A549 (cell line): Measurements from ENCODE around the gene ANKRD33B.

Experiments used
- CEBPB ChIP-seq, 2 experiments: fragments of >200 bp in 1 of 2; sonication (Bioruptor Twin) in 1 of 2; formaldehyde crosslinking in 1 of 2; IDR thresholded peaks; 2 replicates each; pipeline ENCODE4 v1.6.1; 2012 to 2016
- EP300 ChIP-seq, 2 experiments: fragments of >200 bp; sonication (Bioruptor Twin); formaldehyde crosslinking; IDR thresholded peaks; 2 replicates in 1 of 2; 3 replicates in 1 of 2; pipeline ENCODE4 v1.6.1; 2016 to 2017
- GATA3 ChIP-seq: IDR thresholded peaks from 2 replicates; pipeline ENCODE4 v1.6.1; 2012; ENCODE audit warnings: borderline replicate concordance
- JUN ChIP-seq, 2 experiments: fragments of >200 bp; sonication (Bioruptor Twin); formaldehyde crosslinking; IDR thresholded peaks; 2 replicates in 1 of 2; 3 replicates in 1 of 2; pipeline ENCODE4 v1.6.1; 2016 to 2017
- MAFK ChIP-seq: fragments of 450-650 bp; IDR thresholded peaks from 2 replicates; pipeline ENCODE4 v1.6.1; 2014; ENCODE audit not compliant: partially characterized antibody
- RCOR1 ChIP-seq: fragments of 150-350 bp; IDR thresholded peaks from 2 replicates; pipeline ENCODE4 v1.6.1; 2014; ENCODE audit warnings: antibody characterized with exemption, low read length, low read depth
- TF ChIP-seq, protein P1 (sequence below): IDR thresholded peaks from 2 replicates; pipeline ENCODE4 v1.6.1; 2012; ENCODE audit warnings: low read depth, borderline replicate concordance
- TF ChIP-seq, protein P2 (sequence below): fragments of >200 bp; sonication (Bioruptor Twin); formaldehyde crosslinking; IDR thresholded peaks from 3 replicates; pipeline ENCODE4 v1.5.1; 2016
- TF ChIP-seq, protein P3 (sequence below): fragments of >200 bp; sonication (Bioruptor Twin); formaldehyde crosslinking; IDR thresholded peaks from 3 replicates; pipeline ENCODE4 v1.6.1; 2016

DNA sequence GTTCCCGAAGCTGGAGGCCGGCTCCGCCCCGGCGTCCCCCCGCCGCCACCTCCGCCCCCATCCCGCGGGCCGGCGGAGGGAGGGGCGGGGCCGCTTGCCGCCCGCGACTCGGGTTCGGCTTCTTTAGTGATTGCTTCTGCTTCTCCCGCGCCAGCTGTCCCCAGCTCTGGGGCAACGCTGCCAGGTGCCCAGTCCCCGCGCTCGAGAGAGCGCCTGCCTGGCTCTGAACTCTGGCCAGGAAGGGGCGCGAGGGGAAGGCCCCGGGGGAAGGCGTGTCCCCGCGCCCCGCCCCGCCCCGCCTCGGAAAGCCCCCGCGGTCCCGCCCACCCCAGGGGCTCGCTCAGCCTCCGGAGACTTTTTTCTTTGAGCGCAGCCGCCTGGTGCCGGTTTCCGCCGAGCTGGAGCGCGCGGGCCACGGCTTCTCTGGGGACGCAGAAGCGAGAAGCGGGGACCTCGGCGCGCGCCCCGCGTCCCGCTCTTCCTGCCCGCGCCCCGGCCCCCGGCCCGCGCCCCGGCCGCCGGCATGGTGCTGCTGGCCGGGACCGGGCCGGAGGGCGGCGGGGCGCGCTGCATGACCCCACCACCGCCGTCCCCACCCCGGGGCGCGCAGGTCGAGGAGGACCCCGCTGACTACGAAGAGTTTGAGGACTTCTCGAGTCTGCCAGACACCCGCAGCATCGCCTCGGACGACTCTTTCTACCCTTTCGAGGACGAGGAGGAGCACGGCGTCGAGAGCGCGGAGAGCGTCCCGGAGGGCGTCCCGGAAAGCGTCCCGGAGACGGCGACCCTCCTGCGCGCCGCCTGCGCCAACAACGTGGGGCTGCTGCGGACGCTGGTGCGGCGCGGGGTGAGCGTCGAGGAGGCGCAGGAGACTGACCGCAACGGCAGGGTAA is at the start of gene ANKRD33B:
- TF ChIP-seq, protein P1, sequence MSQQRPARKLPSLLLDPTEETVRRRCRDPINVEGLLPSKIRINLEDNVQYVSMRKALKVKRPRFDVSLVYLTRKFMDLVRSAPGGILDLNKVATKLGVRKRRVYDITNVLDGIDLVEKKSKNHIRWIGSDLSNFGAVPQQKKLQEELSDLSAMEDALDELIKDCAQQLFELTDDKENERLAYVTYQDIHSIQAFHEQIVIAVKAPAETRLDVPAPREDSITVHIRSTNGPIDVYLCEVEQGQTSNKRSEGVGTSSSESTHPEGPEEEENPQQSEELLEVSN: no peak
- no peak for TF ChIP-seq EP300 (IDR thresholded peaks at IDR 0.05)
- TF ChIP-seq RCOR1: no peak
- TF ChIP-seq GATA3: no peak; the same call in 1 of the 2 replicates
- TF ChIP-seq, protein P2, sequence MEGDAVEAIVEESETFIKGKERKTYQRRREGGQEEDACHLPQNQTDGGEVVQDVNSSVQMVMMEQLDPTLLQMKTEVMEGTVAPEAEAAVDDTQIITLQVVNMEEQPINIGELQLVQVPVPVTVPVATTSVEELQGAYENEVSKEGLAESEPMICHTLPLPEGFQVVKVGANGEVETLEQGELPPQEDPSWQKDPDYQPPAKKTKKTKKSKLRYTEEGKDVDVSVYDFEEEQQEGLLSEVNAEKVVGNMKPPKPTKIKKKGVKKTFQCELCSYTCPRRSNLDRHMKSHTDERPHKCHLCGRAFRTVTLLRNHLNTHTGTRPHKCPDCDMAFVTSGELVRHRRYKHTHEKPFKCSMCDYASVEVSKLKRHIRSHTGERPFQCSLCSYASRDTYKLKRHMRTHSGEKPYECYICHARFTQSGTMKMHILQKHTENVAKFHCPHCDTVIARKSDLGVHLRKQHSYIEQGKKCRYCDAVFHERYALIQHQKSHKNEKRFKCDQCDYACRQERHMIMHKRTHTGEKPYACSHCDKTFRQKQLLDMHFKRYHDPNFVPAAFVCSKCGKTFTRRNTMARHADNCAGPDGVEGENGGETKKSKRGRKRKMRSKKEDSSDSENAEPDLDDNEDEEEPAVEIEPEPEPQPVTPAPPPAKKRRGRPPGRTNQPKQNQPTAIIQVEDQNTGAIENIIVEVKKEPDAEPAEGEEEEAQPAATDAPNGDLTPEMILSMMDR: no peak
- peak; percentile 61 to 76 for TF ChIP-seq JUN (IDR thresholded peaks at IDR 0.05)
- TF ChIP-seq CEBPB (IDR thresholded peaks at IDR 0.05): no peak
- no peak for TF ChIP-seq MAFK
- TF ChIP-seq, protein P3, sequence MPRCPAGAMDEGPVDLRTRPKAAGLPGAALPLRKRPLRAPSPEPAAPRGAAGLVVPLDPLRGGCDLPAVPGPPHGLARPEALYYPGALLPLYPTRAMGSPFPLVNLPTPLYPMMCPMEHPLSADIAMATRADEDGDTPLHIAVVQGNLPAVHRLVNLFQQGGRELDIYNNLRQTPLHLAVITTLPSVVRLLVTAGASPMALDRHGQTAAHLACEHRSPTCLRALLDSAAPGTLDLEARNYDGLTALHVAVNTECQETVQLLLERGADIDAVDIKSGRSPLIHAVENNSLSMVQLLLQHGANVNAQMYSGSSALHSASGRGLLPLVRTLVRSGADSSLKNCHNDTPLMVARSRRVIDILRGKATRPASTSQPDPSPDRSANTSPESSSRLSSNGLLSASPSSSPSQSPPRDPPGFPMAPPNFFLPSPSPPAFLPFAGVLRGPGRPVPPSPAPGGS: 0 out of 3 replicates have a peak, but pooled peaks have one; percentile 33
